GM03348 (cell line): Measurements from ENCODE around the gene AADACL3.
A peak's percentile ranks its signal among the peaks of the same experiment; 100 is the strongest.

Source experiments
- DNase-seq: peaks from one replicate; pipeline ENCODE4 v3.0.0; 2012; ENCODE audit warnings: low spot score

AADACL3 gene

GRCh38 chr1:12769031-12769430 lies 53.1 kb downstream of the AADACL3 start:
- peak; percentile 2 for DNase-seq

GRCh38 chr1:12769976-12770505 lies 54.1 kb downstream of the AADACL3 start:
- DNase-seq, result peak; percentile 1

- no peak for DNase-seq
These were observed 54.7 kb downstream of the AADACL3 start for GRCh38 chr1:12770620-12771019.

- no peak for DNase-seq
These were observed 55.3 kb downstream of the AADACL3 start for GRCh38 chr1:12771186-12771585.

GRCh38 chr1:12772520-12772919 lies 56.6 kb downstream of the AADACL3 start:
- peak; percentile 1 for DNase-seq

GRCh38 chr1:12773438-12773837 lies 57.5 kb downstream of the AADACL3 start, which contains the start of gene PRAMEF12:
Gene PRAMEF12, plus strand, starts transcription at chr1:12773738. Its CDS starts 1,130 bp downstream, at chr1:12774868.
- no peak for DNase-seq

- DNase-seq, result peak; percentile 1
These were observed 59.0 kb downstream of the AADACL3 start for GRCh38 chr1:12774801-12775345.

- DNase-seq, result no peak
These were observed 59.5 kb downstream of the AADACL3 start for GRCh38 chr1:12775443-12775842.

- DNase-seq, result peak; percentile 2
These were observed 61.1 kb downstream of the AADACL3 start for GRCh38 chr1:12776801-12777557.
